Endothelial cell of umbilical vein (primary cell): ENCODE results near the gene MBOAT1. TPM values are rescaled to one million over a fixed set of nuclear protein-coding genes. Genes with fewer than 3 reads are reported as not detected.

Experiments used
- BruUV-seq: library from RNA; stranded (reverse); fragments of 400-500 nt; replicated peaks from 2 replicates; lab custom pipeline; 2021; lab: Mats Ljungman, UMichigan
- CTCF ChIA-PET: fragments of 300-600, 350-600 bp; sonication (Branson Sonifier 250); formaldehyde crosslinking; loops from one replicate; lab custom pipeline; 2021; ENCODE audit warnings: antibody characterized with exemption, inconsistent platforms; lab: Charles Lee
- POLR2A ChIA-PET: fragments of 300-600, 350-600 bp; sonication (Branson Sonifier 250); formaldehyde crosslinking; loops from one replicate; lab custom pipeline; 2021; ENCODE audit warnings: antibody characterized with exemption, inconsistent platforms; lab: Charles Lee
- DNase-seq: peaks from one replicate; pipeline ENCODE4 v3.0.0-alpha.2; 2011; ENCODE audit warnings: low read depth, low spot score
- FAIRE-seq: peaks from 2 replicates; lab custom pipeline; 2011; peaks lifted over from hg19 to GRCh38; lab: Jason Lieb, UNC
- H2AFZ ChIP-seq: 2 replicates; pipeline ENCODE4 v1.6.0; 2012; ENCODE audit warnings: low read depth, low read length, control low read depth, inconsistent platforms
- H3K27ac ChIP-seq: 2 replicates; pipeline ENCODE4 v1.5.1; 2011; ENCODE audit warnings: low read depth, mild to moderate bottlenecking, control low read depth, low read length, moderate library complexity; ENCODE audit not compliant: insufficient read depth
- H3K27me3 ChIP-seq, 2 experiments: 2 replicates each; pipeline versions ENCODE4 v1.6.0 to v1.6.1; 2011; ENCODE audit warnings: low read length in 2 of 2, mixed read lengths in 1 of 2; ENCODE audit not compliant: control insufficient read depth in 2 of 2, insufficient read depth in 2 of 2
- H3K36me3 ChIP-seq, 2 experiments: 2 replicates in 1 of 2; 3 replicates in 1 of 2; pipeline ENCODE4 v1.5.1; 2011; ENCODE audit warnings: low read length in 2 of 2, mild to moderate bottlenecking in 1 of 2, moderate library complexity in 1 of 2; ENCODE audit not compliant: control insufficient read depth in 2 of 2, insufficient read depth in 2 of 2; ENCODE audit errors: extremely low read depth in 1 of 2
- H3K4me1 ChIP-seq: 3 replicates; pipeline ENCODE4 v1.5.1; 2011; ENCODE audit warnings: mild to moderate bottlenecking, low read length; ENCODE audit not compliant: control insufficient read depth, insufficient read depth; ENCODE audit errors: extremely low read depth
- H3K4me2 ChIP-seq: 2 replicates; pipeline ENCODE4 v1.6.1; 2011; ENCODE audit warnings: low read length, control low read depth, mixed read lengths; ENCODE audit not compliant: insufficient read depth
- H3K4me3 ChIP-seq, 3 experiments: fragments of 200-600 bp in 1 of 3; sonication (generic), shearing (Covaris generic) in 1 of 3; replicated peaks in 1 of 3; 2 replicates each; pipeline ENCODE4 v1.5.1; 2011 to 2016; ENCODE audit warnings: control low read depth in 3 of 3, low read length in 3 of 3, mild to moderate bottlenecking in 2 of 3, inconsistent platforms in 1 of 3, low read depth in 1 of 3, moderate library complexity in 1 of 3; ENCODE audit not compliant: insufficient read depth in 1 of 3
- H3K79me2 ChIP-seq: 2 replicates; pipeline ENCODE4 v1.6.0; 2012; ENCODE audit warnings: low read length, inconsistent platforms; ENCODE audit not compliant: control insufficient read depth, insufficient read depth
- H3K9ac ChIP-seq: replicated peaks from 2 replicates; pipeline ENCODE3; 2011; ENCODE audit warnings: low read length, control low read depth; ENCODE audit not compliant: insufficient read depth; ENCODE audit errors: extremely low read depth
- H3K9me1 ChIP-seq: replicated peaks from 3 replicates; pipeline ENCODE4 v1.6.0; 2011; ENCODE audit warnings: mild to moderate bottlenecking, low read length; ENCODE audit not compliant: control insufficient read depth, insufficient read depth; ENCODE audit errors: extremely low read depth
- H3K9me3 ChIP-seq: replicated peaks from 2 replicates; pipeline ENCODE4 v1.5.1; 2012; ENCODE audit warnings: low read length, inconsistent platforms; ENCODE audit not compliant: control insufficient read depth, insufficient read depth
- H4K20me1 ChIP-seq: replicated peaks from 2 replicates; pipeline ENCODE3; 2011; ENCODE audit warnings: mild to moderate bottlenecking, low read length; ENCODE audit not compliant: control insufficient read depth, insufficient read depth; ENCODE audit errors: extremely low read depth
- CTCF ChIP-seq, 2 donors: IDR thresholded peaks; 1 replicate in 1 of 2; 2 replicates in 1 of 2; pipeline ENCODE4 v1.5.1; 2011; ENCODE audit warnings: low read length in 2 of 2, mild to moderate bottlenecking in 2 of 2, moderate library complexity in 2 of 2, control low read depth in 1 of 2, inconsistent platforms in 1 of 2, low read depth in 1 of 2; ENCODE audit not compliant: insufficient read depth in 1 of 2; ENCODE audit errors: extremely low read depth in 1 of 2
- EZH2 ChIP-seq: IDR thresholded peaks from 2 replicates; pipeline ENCODE4 v1.6.1; 2012; ENCODE audit warnings: borderline replicate concordance, low read depth, mild to moderate bottlenecking, moderate library complexity, low read length, inconsistent platforms; ENCODE audit not compliant: severe bottlenecking
- FOS ChIP-seq: IDR thresholded peaks from 2 replicates; pipeline ENCODE4 v1.6.1; 2011; ENCODE audit warnings: mild to moderate bottlenecking, low read length, moderate library complexity, borderline replicate concordance; ENCODE audit not compliant: insufficient read depth
- GATA2 ChIP-seq: IDR thresholded peaks from 2 replicates; pipeline ENCODE4 v1.7.0; 2011; ENCODE audit warnings: low read depth, mild to moderate bottlenecking, moderate library complexity, mixed read lengths, low read length; ENCODE audit not compliant: insufficient read length, insufficient read depth
- JUN ChIP-seq: IDR thresholded peaks from 2 replicates; pipeline ENCODE4 v1.6.1; 2011; ENCODE audit warnings: borderline replicate concordance, low read depth; ENCODE audit not compliant: insufficient read length, insufficient read depth
- MAX ChIP-seq: IDR thresholded peaks from 2 replicates; pipeline ENCODE4 v1.6.1; 2011; ENCODE audit not compliant: insufficient read depth, insufficient read length
- MYC ChIP-seq: IDR thresholded peaks from one replicate; pipeline ENCODE4 v1.6.1; 2011; ENCODE audit warnings: mild to moderate bottlenecking, low read depth, low read length
- POLR2A ChIP-seq: IDR thresholded peaks from 2 replicates; pipeline ENCODE4 v1.6.1; 2012; ENCODE audit warnings: low read depth, mild to moderate bottlenecking, control low read depth, low read length
- POLR2AphosphoS5 ChIP-seq: IDR thresholded peaks from 2 replicates; pipeline ENCODE4 v1.6.1; 2012; ENCODE audit warnings: low read depth, mild to moderate bottlenecking, control low read depth, low read length, moderate library complexity; ENCODE audit not compliant: insufficient read depth
- dilution Hi-C: fragments of 300-500 bp; cut with MboI; formaldehyde crosslinking; loops from one replicate; pipeline ENCODE4 v1.15.0; 2019; ENCODE audit warnings: low sequenced_read_pairs; ENCODE audit not compliant: extremely low pct_ligation_motif_present
- intact Hi-C: fragments of 100-400 bp; cut with micrococcal nuclease; formaldehyde crosslinking; loops from one replicate; pipeline ENCODE4 v1.10.0; 2022
- polyA plus RNA-seq, 4 experiments: library from polyadenylated mRNA; depleted of rRNA in 3 of 4; stranded (reverse) in 3 of 4; unstranded in 1 of 4; fragments of >200 nt; gene quantifications; 2 replicates each; pipeline versions ENCODE4 v1.2.1 to v1.2.3, GENCODE V29; 2011 to 2012; ENCODE audit warnings: missing spikeins in 1 of 4
- total RNA-seq: library from RNA; stranded (reverse); gene quantifications from 2 replicates; pipeline ENCODE4 v1.2.3, GENCODE V29; 2021

The MBOAT1 gene
- total and polyA plus RNA-seq, 2 donors (not counting 3 experiments of a cell fraction or from before 2014, with no cell fraction given), result 2.1 to 5.4 TPM

- CTCF ChIA-PET, result no interaction called here
- intact Hi-C loops, result no loop called here
- H3K4me2 ChIP-seq, result no peak overlapping the region
- no peak overlapping the region for H3K9ac ChIP-seq
- no peak overlapping the region for H3K4me3 ChIP-seq
- no peaks in the 10 kb centered on the region for H3K27me3 ChIP-seq
- POLR2A ChIA-PET, result no interaction called here
- H3K79me2 ChIP-seq, result no peaks in the 10 kb centered on the region
- H4K20me1 ChIP-seq, result no peaks in the 10 kb centered on the region
- no peaks in the 10 kb centered on the region for H3K4me1 ChIP-seq
- DNase-seq, result no peak
- TF ChIP-seq EZH2 (no peak), MAX (no peak), JUN (no peak), POLR2A (no peak), MYC (no peak), GATA2 (no peak), FOS (no peak), POLR2AphosphoS5 (no peak), CTCF (IDR thresholded peaks at IDR 0.05; ENCODE audit: extremely low read depth in 1 of 2, insufficient read depth in 1 of 2, low read depth in 1 of 2, low read length in 2 of 2) (no peak)
- BruUV-seq, result no TSS peak
- FAIRE-seq, result no peak
- H3K9me3 ChIP-seq, result no peaks in the 10 kb centered on the region
- H2AFZ ChIP-seq, result no peak overlapping the region
- no peaks in the 10 kb centered on the region for H3K36me3 ChIP-seq
- H3K27ac ChIP-seq, result no peak overlapping the region
- dilution Hi-C loops, result no loop called here
- H3K9me1 ChIP-seq, result no peaks in the 10 kb centered on the region
Measured at GRCh38 chr6:20221421-20221820, 9.2 kb upstream of the MBOAT1 start.
